Skeletal muscle tissue (tissue), 4 donors: ENCODE data around the gene NXN. TPM values are rescaled to one million over a fixed set of nuclear protein-coding genes. Genes with fewer than 3 reads are reported as not detected.
A peak's percentile ranks its signal among the peaks of the same experiment; 100 is the strongest.

ENCODE experiments used
- H3K27ac ChIP-seq: one replicate; pipeline ENCODE4 v1.7.0; 2013; ENCODE audit warnings: mild to moderate bottlenecking, low read depth, low read length, inconsistent platforms
- H3K27me3 ChIP-seq, 3 donors: one replicate each; pipeline ENCODE4 v1.7.0; 2013; ENCODE audit warnings: low read length in 3 of 3; ENCODE audit not compliant: control insufficient read depth in 3 of 3, insufficient read depth in 3 of 3
- H3K36me3 ChIP-seq, 3 donors: one replicate each; pipeline ENCODE4 v1.7.0; 2013; ENCODE audit warnings: low read length in 3 of 3; ENCODE audit not compliant: control insufficient read depth in 3 of 3, insufficient read depth in 3 of 3
- H3K4me1 ChIP-seq, 3 donors: one replicate each; pipeline ENCODE4 v1.7.0; 2013; ENCODE audit warnings: low read length in 3 of 3, mild to moderate bottlenecking in 3 of 3; ENCODE audit not compliant: control insufficient read depth in 3 of 3, insufficient read depth in 3 of 3
- H3K4me3 ChIP-seq, 3 donors: one replicate each; pipeline ENCODE4 v1.7.0; 2013; ENCODE audit warnings: low read length in 3 of 3
- H3K9ac ChIP-seq, 3 donors: one replicate each; pipeline ENCODE4 v1.7.0; 2013; ENCODE audit warnings: low read length in 3 of 3, mild to moderate bottlenecking in 3 of 3, moderate library complexity in 2 of 3, low read depth in 1 of 3
- H3K9me3 ChIP-seq, 3 donors: one replicate each; pipeline ENCODE4 v1.7.0; 2013; ENCODE audit warnings: low read length in 3 of 3; ENCODE audit not compliant: control insufficient read depth in 3 of 3
- total RNA-seq: library from RNA; depleted of rRNA; stranded (reverse); fragments of >200 nt; gene quantifications from one replicate; pipeline ENCODE4 v1.2.3, GENCODE V29; 2014
- donor health status: Osteomylitis.

Gene NXN
- total RNA-seq, 1 donor from 2014 or later: 33.9 TPM

DNA sequence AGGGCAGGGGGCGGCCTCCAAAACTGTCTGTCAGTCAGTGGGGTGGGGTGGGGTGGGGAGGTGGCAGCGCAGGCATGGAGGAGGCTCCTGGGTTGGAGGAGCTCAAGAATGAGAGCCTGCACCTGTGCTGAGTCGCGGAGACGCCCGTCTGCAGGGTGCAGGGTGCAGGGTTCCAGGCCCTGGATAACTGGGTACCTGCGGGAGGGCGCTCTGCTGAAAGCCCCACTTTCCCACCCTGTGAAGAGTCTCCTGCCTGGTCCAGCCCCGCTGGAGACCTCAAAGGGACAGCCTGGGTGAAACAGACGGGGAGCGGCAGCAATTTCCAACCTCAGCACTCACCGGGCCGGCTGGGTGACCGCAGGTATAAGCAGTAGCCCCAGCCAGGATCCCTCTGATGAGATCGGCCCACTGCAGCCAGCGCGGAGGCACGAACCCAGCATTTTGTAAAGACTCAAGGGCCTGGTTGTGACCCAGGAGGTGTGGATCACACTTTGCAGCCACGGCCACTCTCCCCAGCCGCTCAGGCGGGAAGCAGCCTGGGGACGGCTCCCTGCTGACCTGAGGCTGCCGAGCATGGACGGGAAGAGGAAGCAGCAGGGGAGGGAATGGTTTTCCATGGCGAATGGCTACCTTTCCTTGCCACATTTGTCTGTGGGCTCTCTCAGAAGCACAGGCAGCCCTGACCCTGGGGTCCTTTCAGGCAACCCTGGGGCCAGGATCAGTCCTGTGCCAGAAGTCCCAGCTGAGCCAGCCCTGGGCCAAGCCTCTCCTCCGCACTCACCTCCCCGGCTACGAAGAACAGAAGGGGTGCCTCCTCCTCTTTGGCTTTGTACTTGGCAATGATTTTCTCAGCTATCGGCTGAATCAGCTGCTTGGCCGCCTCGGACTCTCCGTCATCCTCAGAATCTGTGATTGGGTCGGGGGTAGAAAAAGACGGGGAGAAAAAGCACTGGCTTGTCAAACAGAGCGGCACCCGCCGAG lies 176.4 kb downstream of the NXN start:
- Histone ChIP-seq H3K4me3 (no peak overlapping the region), H3K36me3 (peaks cover 0 to 6% (median 5%) of the 10 kb centered on the region in 3 donors), H3K9ac (peak overlapping the region in 1 of 3 donors; percentile 45)

DNA sequence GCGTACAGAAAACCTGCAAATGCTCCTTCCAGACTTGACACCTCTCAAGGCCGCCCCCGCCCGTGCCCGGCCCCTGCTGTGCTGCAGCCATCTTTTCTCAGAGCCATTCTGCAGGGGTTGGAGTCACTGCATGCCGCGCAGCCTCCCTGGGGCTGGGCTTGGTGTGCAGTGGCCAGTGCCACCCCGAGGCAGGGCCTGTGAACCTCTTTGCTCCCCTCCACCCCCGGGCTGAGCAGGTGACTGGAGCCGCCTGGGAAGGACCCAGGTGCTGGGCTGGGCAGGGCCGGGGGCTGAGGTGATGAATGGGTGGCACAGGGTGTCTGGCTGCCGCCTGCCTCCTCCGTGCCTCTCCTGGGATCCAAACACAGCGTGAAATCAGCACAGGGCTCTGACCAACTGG lies 177.1 kb downstream of the NXN start:
- Histone ChIP-seq H3K4me1 (peaks cover 23 to 45% (median 25%) of the 10 kb centered on the region in 3 donors), H3K9me3 (no peaks in the 10 kb centered on the region), H3K9ac (peak overlapping the region in 1 of 3 donors; percentile 34), H3K27ac (no peak overlapping the region), H3K36me3 (peaks cover 0 to 6% (median 6%) of the 10 kb centered on the region in 3 donors), H3K4me3 (no peak overlapping the region), H3K27me3 (no peaks in the 10 kb centered on the region)

More for the DNA sequence above, 176.4 kb downstream of the NXN start:
- H3K4me1 ChIP-seq: peaks cover 23 to 44% (median 25%) of the 10 kb centered on the region in 3 donors
- no peaks in the 10 kb centered on the region for H3K9me3 ChIP-seq
- H3K27ac ChIP-seq: no peak overlapping the region
- no peaks in the 10 kb centered on the region for H3K27me3 ChIP-seq

DNA sequence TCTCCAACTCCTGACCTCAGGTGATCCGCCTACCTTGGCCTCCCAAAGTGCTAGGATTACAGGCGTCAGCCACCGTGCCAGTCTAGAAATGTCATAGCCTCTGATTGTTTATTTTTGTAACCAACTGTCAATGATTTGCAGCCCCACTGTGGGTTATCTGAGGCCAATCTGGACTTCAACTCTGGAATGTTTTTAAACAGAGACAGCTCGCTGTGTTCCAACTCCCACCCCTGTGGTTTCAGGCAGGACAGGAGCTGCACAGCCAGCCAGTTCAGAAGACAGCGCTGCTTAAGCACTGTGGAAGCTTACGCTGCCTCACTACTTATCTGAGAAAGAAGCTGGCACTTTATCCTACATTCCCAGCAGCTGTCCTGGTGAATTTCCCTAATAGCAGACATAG lies 177.9 kb downstream of the NXN start:
- H3K27ac ChIP-seq: no peak overlapping the region
- H3K9me3 ChIP-seq: no peaks in the 10 kb centered on the region
- H3K9ac ChIP-seq: peak overlapping the region in 1 of 3 donors; percentile 34

DNA sequence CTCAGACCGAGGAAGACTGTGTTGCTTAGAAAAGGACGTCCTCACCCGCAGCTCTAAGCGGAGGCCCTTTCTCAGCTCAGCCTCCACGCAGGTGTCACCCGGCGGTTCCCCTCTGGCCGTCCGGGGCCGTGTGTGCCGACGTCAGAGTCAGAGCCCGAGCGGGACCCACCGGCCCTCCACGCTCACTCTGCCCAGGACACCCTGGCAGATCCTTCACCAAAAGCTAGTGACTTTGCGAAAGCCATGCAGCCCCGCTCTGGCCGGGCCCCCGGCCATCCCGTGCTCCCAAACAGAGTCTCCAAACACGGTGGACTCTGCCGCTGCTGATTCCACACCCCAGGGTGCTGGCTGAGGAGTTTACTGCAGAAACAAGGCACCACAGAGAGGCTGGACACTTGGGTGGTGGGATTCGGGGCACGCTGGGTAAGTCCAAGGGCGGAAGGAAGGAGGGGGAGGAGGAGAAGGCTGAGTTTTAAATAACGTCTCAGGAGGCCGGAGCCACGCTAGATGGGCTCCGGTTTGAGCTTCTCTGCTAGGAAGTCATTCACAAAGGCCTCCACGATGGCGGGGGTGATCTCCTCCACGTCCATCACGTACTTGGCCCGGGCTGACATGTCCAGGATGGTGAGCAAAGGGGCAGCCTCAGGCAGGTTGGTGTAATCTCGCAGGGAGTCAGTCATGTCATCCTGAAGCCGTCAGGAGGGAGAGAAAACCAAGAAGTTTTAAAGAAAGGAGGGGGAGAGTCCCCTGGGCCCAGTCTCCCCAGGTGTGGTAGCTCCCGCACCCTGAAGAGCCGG lies 178.9 kb downstream of the NXN start:
- H3K9me3 ChIP-seq: no peaks in the 10 kb centered on the region
- peaks cover 0 to 13% (median 6%) of the 10 kb centered on the region in 3 donors for H3K36me3 ChIP-seq
- no peaks in the 10 kb centered on the region for H3K27me3 ChIP-seq
- H3K4me3 ChIP-seq: no peak overlapping the region
- H3K27ac ChIP-seq: no peak overlapping the region
- no peak overlapping the region for H3K9ac ChIP-seq
- H3K4me1 ChIP-seq: peaks cover 26 to 47% (median 28%) of the 10 kb centered on the region in 3 donors

More for the DNA sequence above, 177.9 kb downstream of the NXN start:
- Histone ChIP-seq H3K4me1 (peaks cover 25 to 45% (median 25%) of the 10 kb centered on the region in 3 donors), H3K36me3 (peaks cover 0 to 12% (median 6%) of the 10 kb centered on the region in 3 donors), H3K27me3 (no peaks in the 10 kb centered on the region), H3K4me3 (no peak overlapping the region)

DNA sequence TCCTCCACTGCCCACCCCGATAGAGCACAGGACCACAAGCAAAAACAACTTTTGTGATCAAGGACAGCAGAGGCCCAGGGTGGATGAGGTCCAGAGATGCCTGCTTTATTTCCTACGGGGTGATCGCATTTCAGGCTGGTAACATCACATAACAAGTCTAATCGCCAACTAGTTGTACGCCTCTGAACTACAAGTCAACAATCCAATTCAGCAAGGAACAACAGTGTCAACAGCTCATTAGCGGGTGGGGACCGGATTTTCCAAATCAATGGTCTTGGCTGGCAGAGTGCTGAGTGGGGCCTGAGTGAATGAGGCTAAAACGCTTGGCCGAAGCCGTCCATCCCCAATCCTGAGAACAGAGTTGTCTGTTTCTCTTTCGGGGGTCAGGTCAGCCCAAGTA lies 180.3 kb downstream of the NXN start:
- Histone ChIP-seq H3K4me3 (no peak overlapping the region), H3K9ac (peak overlapping the region in 2 of 3 donors; percentile 54 to 74), H3K27ac (no peak overlapping the region), H3K9me3 (no peaks in the 10 kb centered on the region), H3K27me3 (no peaks in the 10 kb centered on the region), H3K4me1 (peaks cover 38 to 58% (median 42%) of the 10 kb centered on the region in 3 donors), H3K36me3 (peaks cover 0 to 13% (median 6%) of the 10 kb centered on the region in 3 donors)

DNA sequence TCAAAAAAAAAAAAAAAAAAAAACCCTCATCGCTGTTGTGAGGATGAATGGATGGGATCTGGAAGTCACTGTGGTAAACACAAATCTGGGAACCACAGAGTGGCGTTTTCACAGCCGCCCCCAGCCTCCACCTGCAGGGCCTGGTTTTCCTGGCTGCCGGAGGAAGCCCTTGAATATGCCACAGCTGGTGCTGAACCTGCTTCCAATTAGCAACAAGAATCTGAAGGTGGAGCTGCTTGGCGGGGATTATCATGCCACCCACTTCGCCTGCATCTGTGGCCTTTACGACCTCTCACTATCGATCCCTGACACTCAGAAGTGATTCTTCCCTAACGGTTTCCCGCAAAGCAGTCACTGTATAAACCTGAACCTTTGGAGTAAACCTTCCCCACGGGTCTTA lies 181.3 kb downstream of the NXN start:
- Histone ChIP-seq H3K36me3 (peaks cover 0 to 10% (median 4%) of the 10 kb centered on the region in 3 donors), H3K9me3 (no peaks in the 10 kb centered on the region), H3K27ac (no peak overlapping the region), H3K9ac (no peak overlapping the region), H3K4me1 (peaks cover 38 to 50% (median 39%) of the 10 kb centered on the region in 3 donors), H3K27me3 (no peaks in the 10 kb centered on the region), H3K4me3 (no peak overlapping the region)

DNA sequence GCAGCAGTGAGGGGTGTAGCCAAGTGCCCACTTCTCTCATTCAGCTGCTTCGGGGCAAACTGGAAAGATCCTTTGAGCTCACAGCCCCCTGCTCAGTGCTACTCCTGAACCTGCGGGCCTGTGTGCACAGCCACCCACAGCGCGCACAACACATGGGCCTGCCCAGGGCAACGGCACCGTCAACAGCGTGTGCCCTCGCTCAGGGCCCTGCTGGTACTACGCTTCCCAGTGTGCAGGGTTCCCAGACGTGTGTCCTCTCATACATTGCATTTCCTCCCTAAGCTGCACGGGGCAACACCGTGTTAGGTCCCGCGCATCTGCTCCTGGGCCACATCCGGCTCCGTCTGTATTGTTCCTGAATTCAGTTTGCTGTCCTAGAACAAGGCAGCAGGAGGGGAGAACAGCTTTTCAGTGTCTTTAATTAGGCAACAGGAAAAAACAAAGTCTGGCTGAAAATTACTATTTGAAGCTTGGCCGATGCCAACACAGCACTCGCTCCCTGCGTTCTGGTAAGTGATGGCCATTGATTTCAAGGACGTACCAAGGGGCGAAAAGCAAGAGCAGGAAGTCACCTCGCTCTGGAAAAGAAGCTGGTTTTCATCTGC lies 182.2 kb downstream of the NXN start:
- H3K9me3 ChIP-seq: no peaks in the 10 kb centered on the region
- H3K4me1 ChIP-seq: peaks cover 32 to 43% (median 34%) of the 10 kb centered on the region in 3 donors
- no peaks in the 10 kb centered on the region for H3K27me3 ChIP-seq
- H3K36me3 ChIP-seq: peaks cover 4 to 13% (median 5%) of the 10 kb centered on the region in 3 donors
- H3K9ac ChIP-seq: no peak overlapping the region
- no peak overlapping the region for H3K27ac ChIP-seq
- no peak overlapping the region for H3K4me3 ChIP-seq

DNA sequence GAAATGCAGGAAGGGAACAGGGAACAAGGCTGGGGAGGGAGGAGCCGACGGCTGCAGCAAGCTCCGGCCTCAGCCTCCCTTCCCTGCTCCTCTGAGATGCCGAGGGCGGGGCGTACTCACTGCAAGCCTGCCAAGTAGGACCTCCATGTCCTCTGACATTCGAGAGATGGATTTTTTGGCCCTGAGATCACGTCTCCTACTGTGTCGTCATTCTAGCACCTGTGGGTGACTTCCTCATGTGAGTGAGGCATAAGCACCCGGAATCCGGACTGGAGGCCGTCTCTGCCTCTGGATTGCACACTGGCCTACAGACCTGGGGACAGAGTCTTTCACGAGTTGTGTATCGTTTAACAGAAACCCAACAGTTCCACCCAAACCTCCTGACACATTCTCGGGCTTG lies 183.0 kb downstream of the NXN start:
- H3K9ac ChIP-seq: no peak overlapping the region
- peaks cover 25 to 37% (median 27%) of the 10 kb centered on the region in 3 donors for H3K4me1 ChIP-seq
- H3K9me3 ChIP-seq: no peaks in the 10 kb centered on the region
- peaks cover 12 to 21% (median 12%) of the 10 kb centered on the region in 3 donors for H3K36me3 ChIP-seq
- H3K27ac ChIP-seq: no peak overlapping the region
- no peaks in the 10 kb centered on the region for H3K27me3 ChIP-seq
- H3K4me3 ChIP-seq: no peak overlapping the region

DNA sequence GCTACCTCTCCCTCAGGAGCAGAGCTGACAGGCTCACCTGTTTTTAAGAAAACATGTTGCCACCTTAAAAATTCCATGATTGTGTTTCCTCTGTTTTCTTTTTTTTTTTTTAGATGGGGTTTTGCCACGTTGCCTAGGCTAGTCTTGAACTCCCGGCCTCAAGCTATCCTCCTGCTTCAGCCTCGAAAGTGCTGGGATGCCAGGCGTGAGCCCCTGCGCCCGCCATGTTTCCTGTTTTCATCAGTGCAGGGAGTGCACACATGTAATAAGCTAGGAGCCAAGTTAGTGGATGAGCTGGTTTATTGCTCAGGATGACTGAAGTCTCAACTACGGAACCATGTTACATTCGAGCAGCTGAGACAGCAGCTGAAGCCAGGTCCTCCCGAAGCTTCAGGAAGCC lies 183.9 kb downstream of the NXN start:
- H3K9ac ChIP-seq: peak overlapping the region in 2 of 3 donors; percentile 74 to 80
- H3K4me3 ChIP-seq: no peak overlapping the region
- no peaks in the 10 kb centered on the region for H3K9me3 ChIP-seq
- H3K36me3 ChIP-seq: peaks cover 20 to 22% (median 20%) of the 10 kb centered on the region in 3 donors
- H3K27me3 ChIP-seq: no peaks in the 10 kb centered on the region
- H3K27ac ChIP-seq: no peak overlapping the region
- peaks cover 24 to 31% (median 26%) of the 10 kb centered on the region in 3 donors for H3K4me1 ChIP-seq
